ENCODE measurements around the gene TMEM229B. TPM values are rescaled to one million over a fixed set of nuclear protein-coding genes. Genes with fewer than 3 reads are reported as not detected.

The TMEM229B gene
- polyA plus RNA-seq, 1 donor from 2014 or later = 4.2 TPM

DNA sequence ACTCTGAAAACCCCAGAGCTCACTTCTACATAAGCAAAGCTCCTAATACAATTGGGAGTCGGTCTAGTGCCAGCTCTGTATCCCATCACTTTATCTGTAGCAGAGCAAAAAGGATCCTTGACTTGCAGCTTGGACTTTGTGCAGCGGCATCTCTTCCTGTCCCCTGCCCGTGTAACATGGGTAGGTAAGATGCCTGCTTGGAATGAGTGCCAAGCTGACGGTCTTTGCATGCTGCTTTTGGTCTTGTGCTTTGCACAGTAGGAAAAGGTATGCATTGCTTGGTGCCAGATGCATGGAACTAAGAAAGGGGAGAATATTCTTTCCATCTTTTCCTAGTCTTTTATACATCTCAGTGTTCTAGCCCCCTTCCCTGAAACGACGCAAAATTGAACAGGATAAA is 37.7 kb upstream of the TMEM229B start:
- H3K79me2 ChIP-seq (replicated peaks; ENCODE audit: insufficient read depth, low read length) = no peaks in the 10 kb centered on the region
- H3K9me2 ChIP-seq (ENCODE audit: insufficient read depth, low read length) = no peaks in the 10 kb centered on the region
- H2AFZ ChIP-seq (ENCODE audit: low read depth, low read length) = no peak overlapping the region
- no peak for TF ChIP-seq MXI1 (conservative IDR thresholded peaks at IDR 0.05; ENCODE audit: poor library complexity, severe bottlenecking)
- no peak for TF ChIP-seq POLR2AphosphoS5 (IDR thresholded peaks at IDR 0.05)
- no peak for TF ChIP-seq EZH2 (IDR thresholded peaks at IDR 0.05; ENCODE audit: borderline replicate concordance, insufficient read depth, low read length, poor library complexity, severe bottlenecking)
- no peak for TF ChIP-seq TAF1 (IDR thresholded peaks at IDR 0.05; ENCODE audit: low read depth)
- TF ChIP-seq EP300 (conservative IDR thresholded peaks at IDR 0.05; ENCODE audit: poor library complexity, severe bottlenecking) = no peak
- TF ChIP-seq, protein P1, sequence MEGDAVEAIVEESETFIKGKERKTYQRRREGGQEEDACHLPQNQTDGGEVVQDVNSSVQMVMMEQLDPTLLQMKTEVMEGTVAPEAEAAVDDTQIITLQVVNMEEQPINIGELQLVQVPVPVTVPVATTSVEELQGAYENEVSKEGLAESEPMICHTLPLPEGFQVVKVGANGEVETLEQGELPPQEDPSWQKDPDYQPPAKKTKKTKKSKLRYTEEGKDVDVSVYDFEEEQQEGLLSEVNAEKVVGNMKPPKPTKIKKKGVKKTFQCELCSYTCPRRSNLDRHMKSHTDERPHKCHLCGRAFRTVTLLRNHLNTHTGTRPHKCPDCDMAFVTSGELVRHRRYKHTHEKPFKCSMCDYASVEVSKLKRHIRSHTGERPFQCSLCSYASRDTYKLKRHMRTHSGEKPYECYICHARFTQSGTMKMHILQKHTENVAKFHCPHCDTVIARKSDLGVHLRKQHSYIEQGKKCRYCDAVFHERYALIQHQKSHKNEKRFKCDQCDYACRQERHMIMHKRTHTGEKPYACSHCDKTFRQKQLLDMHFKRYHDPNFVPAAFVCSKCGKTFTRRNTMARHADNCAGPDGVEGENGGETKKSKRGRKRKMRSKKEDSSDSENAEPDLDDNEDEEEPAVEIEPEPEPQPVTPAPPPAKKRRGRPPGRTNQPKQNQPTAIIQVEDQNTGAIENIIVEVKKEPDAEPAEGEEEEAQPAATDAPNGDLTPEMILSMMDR (IDR thresholded peaks at IDR 0.05; ENCODE audit: poor library complexity, severe bottlenecking) = no peak
- TF ChIP-seq SMC3 (conservative IDR thresholded peaks at IDR 0.05; ENCODE audit: poor library complexity) = no peak
- H3K27ac ChIP-seq (ENCODE audit: low read length) = no peak overlapping the region
- no peak overlapping the region for H3K4me2 ChIP-seq (ENCODE audit: low read length)
- no peaks in the 10 kb centered on the region for H3K36me3 ChIP-seq (ENCODE audit: insufficient read depth, low read length)
- H3K27me3 ChIP-seq (ENCODE audit: insufficient read depth, low read depth, low read length) = no peaks in the 10 kb centered on the region
- H3K9ac ChIP-seq (ENCODE audit: low read length) = no peak overlapping the region
- no peaks in the 10 kb centered on the region for H3K9me3 ChIP-seq (ENCODE audit: low read length)
- no peaks in the 10 kb centered on the region for H3F3A ChIP-seq (ENCODE audit: insufficient read depth, low read length, poor library complexity, severe bottlenecking)
- H4K20me1 ChIP-seq (ENCODE audit: insufficient read depth) = no peaks in the 10 kb centered on the region
- H3K4me3 ChIP-seq (ENCODE audit: low read length) = no peak overlapping the region

DNA sequence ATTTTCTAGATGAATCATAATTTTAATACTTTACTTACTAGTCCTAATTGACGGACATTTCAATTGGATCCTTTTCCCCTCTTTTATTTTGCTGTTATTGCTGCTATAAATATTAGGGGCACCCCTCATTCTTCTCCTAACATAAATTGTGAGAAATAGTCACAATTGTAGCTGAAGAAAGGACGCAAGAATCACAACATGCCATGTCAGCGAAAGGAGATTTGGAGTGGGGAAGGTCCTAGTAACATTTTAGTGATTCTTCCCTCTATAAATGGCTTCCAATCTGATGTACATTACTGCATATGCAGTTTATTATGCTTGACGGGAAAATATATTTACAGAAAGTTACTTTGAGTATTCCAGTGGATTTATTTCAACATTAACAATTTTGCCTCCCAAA is 36.9 kb upstream of the TMEM229B start:
- Histone ChIP-seq H3K27ac (ENCODE audit: low read length) (no peak overlapping the region), H2AFZ (ENCODE audit: low read depth, low read length) (no peak overlapping the region), H3K9me3 (ENCODE audit: low read length) (no peaks in the 10 kb centered on the region), H3K79me2 (replicated peaks; ENCODE audit: insufficient read depth, low read length) (no peaks in the 10 kb centered on the region), H3K4me3 (ENCODE audit: low read length) (no peak overlapping the region), H3K27me3 (ENCODE audit: insufficient read depth, low read depth, low read length) (no peaks in the 10 kb centered on the region), H4K20me1 (ENCODE audit: insufficient read depth) (no peaks in the 10 kb centered on the region), H3F3A (ENCODE audit: insufficient read depth, low read length, poor library complexity, severe bottlenecking) (no peaks in the 10 kb centered on the region), H3K4me2 (ENCODE audit: low read length) (no peak overlapping the region), H3K9ac (ENCODE audit: low read length) (no peak overlapping the region), H3K9me2 (ENCODE audit: insufficient read depth, low read length) (no peaks in the 10 kb centered on the region), H3K36me3 (ENCODE audit: insufficient read depth, low read length) (no peaks in the 10 kb centered on the region)
- TF ChIP-seq RAD21 (conservative IDR thresholded peaks at IDR 0.05) (no peak), SMC3 (conservative IDR thresholded peaks at IDR 0.05; ENCODE audit: poor library complexity) (no peak), MXI1 (conservative IDR thresholded peaks at IDR 0.05; ENCODE audit: poor library complexity, severe bottlenecking) (no peak), EZH2 (IDR thresholded peaks at IDR 0.05; ENCODE audit: borderline replicate concordance, insufficient read depth, low read length, poor library complexity, severe bottlenecking) (no peak), POLR2AphosphoS5 (IDR thresholded peaks at IDR 0.05) (no peak), TAF1 (IDR thresholded peaks at IDR 0.05; ENCODE audit: low read depth) (no peak), EP300 (conservative IDR thresholded peaks at IDR 0.05; ENCODE audit: poor library complexity, severe bottlenecking) (no peak)
- TF ChIP-seq, protein P1 (IDR thresholded peaks at IDR 0.05; ENCODE audit: poor library complexity, severe bottlenecking) = no peak
- TF ChIP-seq, protein P2, sequence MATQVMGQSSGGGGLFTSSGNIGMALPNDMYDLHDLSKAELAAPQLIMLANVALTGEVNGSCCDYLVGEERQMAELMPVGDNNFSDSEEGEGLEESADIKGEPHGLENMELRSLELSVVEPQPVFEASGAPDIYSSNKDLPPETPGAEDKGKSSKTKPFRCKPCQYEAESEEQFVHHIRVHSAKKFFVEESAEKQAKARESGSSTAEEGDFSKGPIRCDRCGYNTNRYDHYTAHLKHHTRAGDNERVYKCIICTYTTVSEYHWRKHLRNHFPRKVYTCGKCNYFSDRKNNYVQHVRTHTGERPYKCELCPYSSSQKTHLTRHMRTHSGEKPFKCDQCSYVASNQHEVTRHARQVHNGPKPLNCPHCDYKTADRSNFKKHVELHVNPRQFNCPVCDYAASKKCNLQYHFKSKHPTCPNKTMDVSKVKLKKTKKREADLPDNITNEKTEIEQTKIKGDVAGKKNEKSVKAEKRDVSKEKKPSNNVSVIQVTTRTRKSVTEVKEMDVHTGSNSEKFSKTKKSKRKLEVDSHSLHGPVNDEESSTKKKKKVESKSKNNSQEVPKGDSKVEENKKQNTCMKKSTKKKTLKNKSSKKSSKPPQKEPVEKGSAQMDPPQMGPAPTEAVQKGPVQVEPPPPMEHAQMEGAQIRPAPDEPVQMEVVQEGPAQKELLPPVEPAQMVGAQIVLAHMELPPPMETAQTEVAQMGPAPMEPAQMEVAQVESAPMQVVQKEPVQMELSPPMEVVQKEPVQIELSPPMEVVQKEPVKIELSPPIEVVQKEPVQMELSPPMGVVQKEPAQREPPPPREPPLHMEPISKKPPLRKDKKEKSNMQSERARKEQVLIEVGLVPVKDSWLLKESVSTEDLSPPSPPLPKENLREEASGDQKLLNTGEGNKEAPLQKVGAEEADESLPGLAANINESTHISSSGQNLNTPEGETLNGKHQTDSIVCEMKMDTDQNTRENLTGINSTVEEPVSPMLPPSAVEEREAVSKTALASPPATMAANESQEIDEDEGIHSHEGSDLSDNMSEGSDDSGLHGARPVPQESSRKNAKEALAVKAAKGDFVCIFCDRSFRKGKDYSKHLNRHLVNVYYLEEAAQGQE (IDR thresholded peaks at IDR 0.05; ENCODE audit: borderline replicate concordance) = no peak

Measured in neural cell (in vitro differentiated cells).